ENCODE results near the gene MAN1B1. TPM values are rescaled to one million over a fixed set of nuclear protein-coding genes. Genes with fewer than 3 reads are reported as not detected.

MAN1B1 gene
- total and polyA plus RNA-seq, 2 of the 8 experiments (the other 6 are each of a cell fraction or from before 2014, with no cell fraction given): 33.7 to 36.3 TPM

DNA sequence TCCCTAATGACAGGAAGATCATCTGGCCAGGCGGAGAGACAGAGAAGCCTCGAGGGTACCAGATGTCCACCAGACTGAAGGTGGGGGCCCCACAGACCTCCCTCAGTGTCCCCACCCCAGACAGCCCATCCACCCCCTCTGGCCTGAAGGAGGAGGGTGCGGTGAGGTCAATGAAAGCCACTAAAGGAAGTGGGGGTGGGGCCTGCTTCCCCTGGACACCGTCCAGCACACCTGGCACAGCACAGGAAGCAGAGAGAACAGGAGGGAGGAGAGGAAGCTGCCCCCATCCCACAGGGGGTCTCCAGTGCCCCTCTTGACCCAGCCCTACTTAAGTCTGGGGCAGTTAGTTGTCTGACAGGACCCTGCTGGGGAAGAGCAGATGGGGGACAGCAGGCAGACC is 71.8 kb downstream of the MAN1B1 start:
- POLR2A ChIA-PET (ENCODE audit: partially characterized antibody): interaction anchor here (1.1 to 2.9 kb wide), 2 partner anchors 11 to 82 kb away, joined by 3 to 7 read pairs; partner anchors contain the start of genes LRRC26 and TUBB4B
- TF ChIP-seq FOSL1 (IDR thresholded peaks at IDR 0.05; ENCODE audit: insufficient read depth, low read depth, low read length): no peak
- no peak for TF ChIP-seq TAF7 (optimal IDR thresholded peaks at IDR 0.05; ENCODE audit: borderline replicate concordance, low read depth, low read length)
- no peak for TF ChIP-seq HDAC6 (IDR thresholded peaks at IDR 0.05; ENCODE audit: low read depth, low read length)

More for the DNA sequence above, 71.8 kb downstream of the MAN1B1 start:
- H4K20me1 ChIP-seq (replicated peaks in 1 of 2; ENCODE audit: control insufficient read depth in 1 of 2, insufficient read depth in 2 of 2, low read length in 2 of 2): peaks cover 0 to 21% of the 10 kb centered on the region in 2 experiments
- peaks cover 0 to 13% (median 12%) of the 10 kb centered on the region in 4 experiments; a peak in 6 of 7 replicates for H3K4me1 ChIP-seq (replicated peaks in 1 of 4; ENCODE audit: control insufficient read depth in 3 of 4, insufficient read depth in 4 of 4, low read length in 3 of 4)
- no peaks in the 10 kb centered on the region for H3K9me3 ChIP-seq (ENCODE audit: insufficient read depth in 2 of 2, low read depth in 1 of 2, low read length in 1 of 2)
- H3K14ac ChIP-seq (ENCODE audit: insufficient read length): no peak overlapping the region
- H3K23me2 ChIP-seq (ENCODE audit: low read depth, low read length): peaks cover 10% of the 10 kb centered on the region; the same call in 1 of the 2 replicates
- CTCF ChIA-PET (ENCODE audit: partially characterized antibody): interaction anchor here (1.1 to 1.3 kb wide), 2 partner anchors 16 to 129 kb away, joined by 4 read pairs; no protein-coding TSS in a partner anchor
- H4K91ac ChIP-seq (replicated peaks; ENCODE audit: insufficient read length, low read length): no peak overlapping the region
- WGBS, 2 experiments (ENCODE audit: extremely low coverage in 1 of 2, insufficient coverage in 1 of 2, insufficient read length in 1 of 2, insufficient replicate concordance in 2 of 2, low coverage in 1 of 2, low lambda C conversion rate in 2 of 2, missing lambda C conversion rate in 1 of 2): 80% methylated on average over 3 of the region's 4 CpGs; no CpG with 5 or more reads in 1 of the 2 experiments
- no peak overlapping the region for H3K27ac ChIP-seq (ENCODE audit: low read depth, low read length)
- H4K5ac ChIP-seq (ENCODE audit: insufficient read length, low read depth, low read length): no peak overlapping the region
- no peak overlapping the region for H3K18ac ChIP-seq (ENCODE audit: extremely low read depth, low read length)
- H2AK5ac ChIP-seq (ENCODE audit: low read depth, low read length): no peak overlapping the region
- H3K27me3 ChIP-seq (replicated peaks in 1 of 4; ENCODE audit: control insufficient read depth in 3 of 4, extremely low read depth in 1 of 4, insufficient read depth in 3 of 4, low read length in 3 of 4): peaks cover 49 to 87% (median 84%) of the 10 kb centered on the region in 4 experiments
- no peak overlapping the region for H2BK12ac ChIP-seq (ENCODE audit: low read depth, low read length)
- H3K36me3 ChIP-seq (ENCODE audit: control insufficient read depth in 2 of 4, insufficient read depth in 4 of 4, low read length in 3 of 4): no peaks in the 10 kb centered on the region
- H2BK15ac ChIP-seq (ENCODE audit: low read length): 0 out of 2 replicates have a peak overlapping the region, but pooled peaks have one; percentile 46
- no peak overlapping the region for H4K8ac ChIP-seq (ENCODE audit: extremely low read depth, insufficient read depth, low read length)
- H2BK20ac ChIP-seq (ENCODE audit: low read length): no peak overlapping the region
- H3K4me3 ChIP-seq (ENCODE audit: extremely low read depth in 1 of 4, insufficient read depth in 2 of 4, low read depth in 3 of 4, low read length in 4 of 4): no peak overlapping the region
- no peak overlapping the region for H2BK5ac ChIP-seq (ENCODE audit: low read depth, low read length)
- no peak for FAIRE-seq
- no peak overlapping the region for H2AFZ ChIP-seq (ENCODE audit: low read length)
- H3K4ac ChIP-seq (replicated peaks; ENCODE audit: insufficient read length, low read depth, low read length): no peak overlapping the region
- H3K79me2 ChIP-seq (ENCODE audit: control insufficient read depth in 1 of 2, insufficient read depth in 2 of 2, low read length in 2 of 2): no peaks in the 10 kb centered on the region
- H3K4me2 ChIP-seq (ENCODE audit: insufficient read depth in 1 of 2, low read depth in 2 of 2, low read length in 2 of 2): no peak overlapping the region
- DNase-seq (ENCODE audit: low read depth in 1 of 2, low spot score in 2 of 2): no peak
- H3K56ac ChIP-seq (replicated peaks; ENCODE audit: insufficient read length, low read depth, low read length): no peak overlapping the region
- H3K23ac ChIP-seq (ENCODE audit: insufficient read length): no peak overlapping the region
- no peak overlapping the region for H2BK120ac ChIP-seq (replicated peaks; ENCODE audit: low read depth, low read length)
- no peaks in the 10 kb centered on the region; the same call in 1 of the 2 replicates for H3K79me1 ChIP-seq (ENCODE audit: low read depth, low read length)
- H3K9ac ChIP-seq (replicated peaks in 1 of 4; ENCODE audit: extremely low read depth in 1 of 4, low read depth in 3 of 4, low read length in 3 of 4): no peak overlapping the region
